GM23338 (cell line): Measurements from ENCODE around the gene PCDHGA9.

ENCODE experiments used
- EZH2 ChIP-seq: fragments of 200-600 bp; sonication (generic); IDR thresholded peaks from one replicate; pipeline ENCODE4 v1.8.0; 2017; ENCODE audit warnings: antibody characterized with exemption, mild to moderate bottlenecking, low read depth; ENCODE audit not compliant: unreplicated experiment
- EZH2phosphoT487 ChIP-seq: fragments of 200-600 bp; sonication (generic); IDR thresholded peaks from one replicate; pipeline ENCODE4 v1.8.1; 2018; ENCODE audit warnings: antibody characterized with exemption; ENCODE audit not compliant: unreplicated experiment
- JUNB ChIP-seq: IDR thresholded peaks from one replicate; pipeline ENCODE4 v1.6.1; 2016; ENCODE audit warnings: antibody characterized with exemption; ENCODE audit not compliant: unreplicated experiment
- POLR2AphosphoS5 ChIP-seq: IDR thresholded peaks from 2 replicates; pipeline ENCODE4 v1.6.1; 2016; ENCODE audit warnings: antibody characterized with exemption, low read depth
- STAT1 ChIP-seq: IDR thresholded peaks from one replicate; pipeline ENCODE4 v1.6.1; 2016; ENCODE audit warnings: antibody characterized with exemption; ENCODE audit not compliant: unreplicated experiment
- TF ChIP-seq, protein P1 (sequence below), 2 experiments: fragments of 200-600 bp in 1 of 2; sonication (generic) in 1 of 2; conservative IDR thresholded peaks; 2 replicates each; pipeline versions ENCODE4 v1.5.1 to v1.6.1; 2016 to 2017; ENCODE audit warnings: antibody characterized with exemption in 2 of 2, low read depth in 2 of 2, mild to moderate bottlenecking in 2 of 2, moderate library complexity in 1 of 2
- TF ChIP-seq, protein P2 (sequence below): IDR thresholded peaks from one replicate; pipeline ENCODE4 v1.6.1; 2018; ENCODE audit warnings: antibody characterized with exemption; ENCODE audit not compliant: unreplicated experiment

DNA sequence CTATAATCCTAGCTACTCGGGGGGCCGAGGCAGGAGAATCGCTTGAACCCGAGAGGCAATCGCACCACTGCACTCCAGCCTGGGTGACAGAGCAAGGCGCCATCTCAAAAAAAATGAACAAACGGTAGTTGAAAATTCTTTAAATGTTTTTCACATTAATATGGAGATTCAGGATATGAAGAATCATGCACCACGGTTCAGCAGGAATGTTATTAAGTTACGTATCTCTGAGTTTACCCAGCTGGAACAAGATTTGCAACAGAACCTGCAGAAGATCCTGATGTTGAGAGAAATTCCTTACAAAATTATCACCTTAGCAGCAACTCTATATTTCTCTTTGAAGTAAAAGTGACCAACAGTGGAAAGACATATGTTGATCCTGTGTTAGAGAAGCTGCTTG, 37.8 kb downstream of the PCDHGA9 start:
- TF ChIP-seq, protein P1, sequence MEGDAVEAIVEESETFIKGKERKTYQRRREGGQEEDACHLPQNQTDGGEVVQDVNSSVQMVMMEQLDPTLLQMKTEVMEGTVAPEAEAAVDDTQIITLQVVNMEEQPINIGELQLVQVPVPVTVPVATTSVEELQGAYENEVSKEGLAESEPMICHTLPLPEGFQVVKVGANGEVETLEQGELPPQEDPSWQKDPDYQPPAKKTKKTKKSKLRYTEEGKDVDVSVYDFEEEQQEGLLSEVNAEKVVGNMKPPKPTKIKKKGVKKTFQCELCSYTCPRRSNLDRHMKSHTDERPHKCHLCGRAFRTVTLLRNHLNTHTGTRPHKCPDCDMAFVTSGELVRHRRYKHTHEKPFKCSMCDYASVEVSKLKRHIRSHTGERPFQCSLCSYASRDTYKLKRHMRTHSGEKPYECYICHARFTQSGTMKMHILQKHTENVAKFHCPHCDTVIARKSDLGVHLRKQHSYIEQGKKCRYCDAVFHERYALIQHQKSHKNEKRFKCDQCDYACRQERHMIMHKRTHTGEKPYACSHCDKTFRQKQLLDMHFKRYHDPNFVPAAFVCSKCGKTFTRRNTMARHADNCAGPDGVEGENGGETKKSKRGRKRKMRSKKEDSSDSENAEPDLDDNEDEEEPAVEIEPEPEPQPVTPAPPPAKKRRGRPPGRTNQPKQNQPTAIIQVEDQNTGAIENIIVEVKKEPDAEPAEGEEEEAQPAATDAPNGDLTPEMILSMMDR (conservative IDR thresholded peaks at IDR 0.05; ENCODE audit: low read depth in 2 of 2), result no peak
- no peak for TF ChIP-seq POLR2AphosphoS5
- no peak for TF ChIP-seq EZH2phosphoT487
- no peak for TF ChIP-seq EZH2
- TF ChIP-seq, protein P2, sequence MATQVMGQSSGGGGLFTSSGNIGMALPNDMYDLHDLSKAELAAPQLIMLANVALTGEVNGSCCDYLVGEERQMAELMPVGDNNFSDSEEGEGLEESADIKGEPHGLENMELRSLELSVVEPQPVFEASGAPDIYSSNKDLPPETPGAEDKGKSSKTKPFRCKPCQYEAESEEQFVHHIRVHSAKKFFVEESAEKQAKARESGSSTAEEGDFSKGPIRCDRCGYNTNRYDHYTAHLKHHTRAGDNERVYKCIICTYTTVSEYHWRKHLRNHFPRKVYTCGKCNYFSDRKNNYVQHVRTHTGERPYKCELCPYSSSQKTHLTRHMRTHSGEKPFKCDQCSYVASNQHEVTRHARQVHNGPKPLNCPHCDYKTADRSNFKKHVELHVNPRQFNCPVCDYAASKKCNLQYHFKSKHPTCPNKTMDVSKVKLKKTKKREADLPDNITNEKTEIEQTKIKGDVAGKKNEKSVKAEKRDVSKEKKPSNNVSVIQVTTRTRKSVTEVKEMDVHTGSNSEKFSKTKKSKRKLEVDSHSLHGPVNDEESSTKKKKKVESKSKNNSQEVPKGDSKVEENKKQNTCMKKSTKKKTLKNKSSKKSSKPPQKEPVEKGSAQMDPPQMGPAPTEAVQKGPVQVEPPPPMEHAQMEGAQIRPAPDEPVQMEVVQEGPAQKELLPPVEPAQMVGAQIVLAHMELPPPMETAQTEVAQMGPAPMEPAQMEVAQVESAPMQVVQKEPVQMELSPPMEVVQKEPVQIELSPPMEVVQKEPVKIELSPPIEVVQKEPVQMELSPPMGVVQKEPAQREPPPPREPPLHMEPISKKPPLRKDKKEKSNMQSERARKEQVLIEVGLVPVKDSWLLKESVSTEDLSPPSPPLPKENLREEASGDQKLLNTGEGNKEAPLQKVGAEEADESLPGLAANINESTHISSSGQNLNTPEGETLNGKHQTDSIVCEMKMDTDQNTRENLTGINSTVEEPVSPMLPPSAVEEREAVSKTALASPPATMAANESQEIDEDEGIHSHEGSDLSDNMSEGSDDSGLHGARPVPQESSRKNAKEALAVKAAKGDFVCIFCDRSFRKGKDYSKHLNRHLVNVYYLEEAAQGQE, result no peak
- no peak for TF ChIP-seq STAT1
- no peak for TF ChIP-seq JUNB
